Measurements from ENCODE around the gene FNTB. TPM values are rescaled to one million over a fixed set of nuclear protein-coding genes. Genes with fewer than 3 reads are reported as not detected.

FNTB gene
- total RNA-seq, 1 donor, result 12.7 TPM

DNA sequence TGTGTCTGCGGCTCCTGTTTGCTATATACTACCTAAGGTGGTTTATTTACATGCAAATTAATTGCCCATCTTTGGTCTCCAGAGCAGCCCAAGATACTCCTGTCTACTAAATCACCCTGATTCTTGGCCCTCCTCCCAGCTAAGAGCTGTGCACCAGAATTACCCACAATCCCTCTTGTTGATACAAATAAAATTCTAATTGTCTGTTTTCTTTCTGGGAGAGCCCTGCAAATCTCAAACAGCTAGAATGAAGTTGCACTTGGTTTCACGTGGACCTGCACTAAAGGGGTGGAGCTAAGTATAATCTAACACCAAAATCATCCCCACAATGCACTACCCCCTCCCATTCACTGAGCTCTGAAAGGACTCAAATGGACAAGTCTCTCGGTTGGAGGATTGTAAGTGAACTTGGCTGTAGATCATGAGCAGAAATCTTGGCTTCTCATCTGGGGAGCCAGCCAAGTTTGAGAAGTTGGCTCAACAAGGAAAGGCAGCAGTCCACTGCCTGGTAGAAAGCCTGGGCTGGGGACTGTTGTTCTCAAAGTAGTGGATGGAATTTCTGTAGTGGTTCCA is 109.0 kb downstream of the FNTB start:
- TF ChIP-seq, protein P1, sequence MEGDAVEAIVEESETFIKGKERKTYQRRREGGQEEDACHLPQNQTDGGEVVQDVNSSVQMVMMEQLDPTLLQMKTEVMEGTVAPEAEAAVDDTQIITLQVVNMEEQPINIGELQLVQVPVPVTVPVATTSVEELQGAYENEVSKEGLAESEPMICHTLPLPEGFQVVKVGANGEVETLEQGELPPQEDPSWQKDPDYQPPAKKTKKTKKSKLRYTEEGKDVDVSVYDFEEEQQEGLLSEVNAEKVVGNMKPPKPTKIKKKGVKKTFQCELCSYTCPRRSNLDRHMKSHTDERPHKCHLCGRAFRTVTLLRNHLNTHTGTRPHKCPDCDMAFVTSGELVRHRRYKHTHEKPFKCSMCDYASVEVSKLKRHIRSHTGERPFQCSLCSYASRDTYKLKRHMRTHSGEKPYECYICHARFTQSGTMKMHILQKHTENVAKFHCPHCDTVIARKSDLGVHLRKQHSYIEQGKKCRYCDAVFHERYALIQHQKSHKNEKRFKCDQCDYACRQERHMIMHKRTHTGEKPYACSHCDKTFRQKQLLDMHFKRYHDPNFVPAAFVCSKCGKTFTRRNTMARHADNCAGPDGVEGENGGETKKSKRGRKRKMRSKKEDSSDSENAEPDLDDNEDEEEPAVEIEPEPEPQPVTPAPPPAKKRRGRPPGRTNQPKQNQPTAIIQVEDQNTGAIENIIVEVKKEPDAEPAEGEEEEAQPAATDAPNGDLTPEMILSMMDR (IDR thresholded peaks at IDR 0.05; ENCODE audit: extremely low read depth, low read depth, low read length), result no peak
- H3K79me2 ChIP-seq (ENCODE audit: insufficient read depth, low read length), result peaks cover 86% of the 10 kb centered on the region
- H3K4me3 ChIP-seq (ENCODE audit: insufficient read depth, low read length), result no peak overlapping the region
- H3K27ac ChIP-seq (ENCODE audit: low read depth, low read length), result peak overlapping the region; percentile 66
- no peaks in the 10 kb centered on the region for H3K27me3 ChIP-seq (ENCODE audit: insufficient read depth, low read length)
- no peak for DNase-seq (ENCODE audit: insufficient read length, low spot score, missing footprints)
- H2AFZ ChIP-seq (ENCODE audit: low read length), result no peak overlapping the region
- H3K4me2 ChIP-seq (ENCODE audit: insufficient read depth, low read length), result peak overlapping the region; percentile 37
- H3K36me3 ChIP-seq (ENCODE audit: insufficient read depth, low read length), result peaks cover 53% of the 10 kb centered on the region
- peaks cover 26% of the 10 kb centered on the region for H4K20me1 ChIP-seq (ENCODE audit: insufficient read depth, low read length)
- no peaks in the 10 kb centered on the region for H3K9me3 ChIP-seq (ENCODE audit: low read depth, low read length)
- peaks cover 42% of the 10 kb centered on the region for H3K4me1 ChIP-seq (ENCODE audit: insufficient read depth, low read length)

DNA sequence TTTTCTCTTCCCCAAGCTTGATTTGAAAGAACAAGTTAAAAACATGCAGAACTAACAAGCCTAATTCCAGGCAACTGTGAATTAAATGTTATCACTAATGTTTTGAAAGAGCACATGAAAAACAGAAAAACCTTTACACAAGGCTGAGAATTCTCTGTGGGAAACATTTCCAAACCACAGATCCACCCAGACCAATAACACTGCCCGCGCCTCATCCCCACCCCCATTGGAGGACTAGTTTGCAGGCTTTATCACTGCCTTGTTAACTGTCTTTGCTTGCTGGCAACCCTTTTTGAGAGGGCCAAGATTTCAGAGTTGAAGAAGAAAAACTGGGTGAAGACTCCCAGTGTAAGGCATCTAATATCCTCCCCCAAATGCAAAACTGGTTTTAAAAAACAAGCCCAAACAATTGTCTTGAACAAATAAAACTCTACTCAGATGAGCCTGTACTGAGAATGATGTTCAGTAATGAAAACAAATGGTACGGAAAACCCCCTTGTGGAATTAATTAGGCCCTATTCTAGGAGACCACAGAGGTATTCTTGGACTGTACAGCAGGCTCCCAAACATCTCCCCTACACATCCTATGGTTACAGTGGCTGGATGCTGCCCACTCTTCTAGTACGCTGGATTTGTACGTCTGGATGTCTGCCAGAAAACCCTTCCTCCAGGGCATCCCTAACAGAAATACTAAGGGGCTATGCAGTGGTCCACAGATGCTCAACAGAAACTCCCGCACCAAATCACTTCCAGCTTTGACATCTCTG is 109.8 kb downstream of the FNTB start:
- Histone ChIP-seq H3K27ac (ENCODE audit: low read depth, low read length) (peak overlapping the region; percentile 66), H4K20me1 (ENCODE audit: insufficient read depth, low read length) (peaks cover 26% of the 10 kb centered on the region), H3K4me3 (ENCODE audit: insufficient read depth, low read length) (peak overlapping the region; percentile 11), H3K9me3 (ENCODE audit: low read depth, low read length) (no peaks in the 10 kb centered on the region), H3K79me2 (ENCODE audit: insufficient read depth, low read length) (peaks cover 85% of the 10 kb centered on the region), H3K36me3 (ENCODE audit: insufficient read depth, low read length) (peaks cover 46% of the 10 kb centered on the region), H2AFZ (ENCODE audit: low read length) (no peak overlapping the region), H3K4me2 (ENCODE audit: insufficient read depth, low read length) (peak overlapping the region; percentile 37), H3K27me3 (ENCODE audit: insufficient read depth, low read length) (no peaks in the 10 kb centered on the region), H3K4me1 (ENCODE audit: insufficient read depth, low read length) (peaks cover 47% of the 10 kb centered on the region)
- TF ChIP-seq, protein P1 (IDR thresholded peaks at IDR 0.05; ENCODE audit: extremely low read depth, low read depth, low read length), result no peak
- no peak for DNase-seq (ENCODE audit: insufficient read length, low spot score, missing footprints)

DNA sequence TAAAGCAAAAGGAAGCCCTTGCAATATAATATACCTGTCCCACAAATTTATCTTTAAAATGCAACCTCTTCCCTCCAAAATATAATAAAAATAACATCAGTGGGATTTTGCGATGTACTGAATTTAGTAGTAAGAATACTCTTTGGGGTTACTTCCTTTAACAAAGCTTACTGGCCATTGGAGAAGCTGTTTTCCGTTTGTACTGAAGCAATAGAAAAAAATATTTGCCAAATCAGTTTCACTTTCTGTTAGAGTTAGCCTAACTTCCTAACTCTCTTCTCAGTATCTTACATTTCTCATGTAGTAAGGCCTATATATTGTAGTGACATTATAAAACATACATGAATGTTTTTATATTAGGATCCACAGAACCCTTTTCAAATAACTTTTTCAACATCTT is 111.9 kb downstream of the FNTB start:
- DNase-seq (ENCODE audit: insufficient read length, low spot score, missing footprints), result no peak
- Histone ChIP-seq H3K4me3 (ENCODE audit: insufficient read depth, low read length) (peak overlapping the region; percentile 27), H3K4me2 (ENCODE audit: insufficient read depth, low read length) (peak overlapping the region; percentile 66), H3K4me1 (ENCODE audit: insufficient read depth, low read length) (peaks cover 52% of the 10 kb centered on the region), H3K79me2 (ENCODE audit: insufficient read depth, low read length) (peaks cover 76% of the 10 kb centered on the region), H2AFZ (ENCODE audit: low read length) (no peak overlapping the region), H3K27ac (ENCODE audit: low read depth, low read length) (peak overlapping the region; percentile 57), H3K9me3 (ENCODE audit: low read depth, low read length) (no peaks in the 10 kb centered on the region), H4K20me1 (ENCODE audit: insufficient read depth, low read length) (peaks cover 26% of the 10 kb centered on the region), H3K36me3 (ENCODE audit: insufficient read depth, low read length) (peaks cover 25% of the 10 kb centered on the region), H3K27me3 (ENCODE audit: insufficient read depth, low read length) (no peaks in the 10 kb centered on the region)
- TF ChIP-seq, protein P1 (IDR thresholded peaks at IDR 0.05; ENCODE audit: extremely low read depth, low read depth, low read length), result no peak

DNA sequence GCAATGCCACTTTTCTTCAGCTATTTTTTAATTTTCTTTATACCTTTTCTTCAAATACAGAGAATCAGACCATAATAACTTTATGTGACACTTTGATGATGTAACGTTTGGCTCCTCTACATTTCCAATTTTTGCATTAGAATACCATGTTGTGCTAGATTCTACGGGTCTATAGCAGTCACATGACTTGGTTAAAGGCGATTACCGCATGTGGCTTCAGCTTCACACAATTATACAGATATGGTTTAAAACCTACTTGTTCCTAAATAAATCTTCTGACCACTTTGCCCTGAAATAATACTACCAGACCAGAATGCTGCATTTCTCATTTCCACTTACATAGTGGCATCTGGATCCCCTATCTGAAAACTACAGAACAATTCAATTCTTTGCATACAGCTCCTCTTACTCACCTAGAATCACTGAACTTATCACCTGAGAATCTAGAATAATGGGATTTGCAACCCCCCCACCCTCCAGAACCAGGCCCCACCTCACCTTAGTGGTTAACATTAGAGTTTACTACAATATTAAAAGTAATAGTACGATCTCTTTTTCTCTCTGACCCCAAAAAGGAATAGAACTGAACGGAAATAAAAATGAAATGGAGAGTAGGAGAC is 114.3 kb downstream of the FNTB start:
- H3K4me1 ChIP-seq (ENCODE audit: insufficient read depth, low read length), result peaks cover 43% of the 10 kb centered on the region
- peak overlapping the region; percentile 37 for H3K27ac ChIP-seq (ENCODE audit: low read depth, low read length)
- no peaks in the 10 kb centered on the region for H3K27me3 ChIP-seq (ENCODE audit: insufficient read depth, low read length)
- no peak for DNase-seq (ENCODE audit: insufficient read length, low spot score, missing footprints)
- no peaks in the 10 kb centered on the region for H3K9me3 ChIP-seq (ENCODE audit: low read depth, low read length)
- TF ChIP-seq, protein P1 (IDR thresholded peaks at IDR 0.05; ENCODE audit: extremely low read depth, low read depth, low read length), result no peak
- no peak overlapping the region for H2AFZ ChIP-seq (ENCODE audit: low read length)
- H3K4me3 ChIP-seq (ENCODE audit: insufficient read depth, low read length), result peak overlapping the region; percentile 89
- peaks cover 9% of the 10 kb centered on the region for H3K36me3 ChIP-seq (ENCODE audit: insufficient read depth, low read length)
- peak overlapping the region; percentile 86 for H3K4me2 ChIP-seq (ENCODE audit: insufficient read depth, low read length)
- peaks cover 54% of the 10 kb centered on the region for H3K79me2 ChIP-seq (ENCODE audit: insufficient read depth, low read length)
- peaks cover 5% of the 10 kb centered on the region for H4K20me1 ChIP-seq (ENCODE audit: insufficient read depth, low read length)
